ENCODE data around the gene PLCB4.

Gene PLCB4

DNA sequence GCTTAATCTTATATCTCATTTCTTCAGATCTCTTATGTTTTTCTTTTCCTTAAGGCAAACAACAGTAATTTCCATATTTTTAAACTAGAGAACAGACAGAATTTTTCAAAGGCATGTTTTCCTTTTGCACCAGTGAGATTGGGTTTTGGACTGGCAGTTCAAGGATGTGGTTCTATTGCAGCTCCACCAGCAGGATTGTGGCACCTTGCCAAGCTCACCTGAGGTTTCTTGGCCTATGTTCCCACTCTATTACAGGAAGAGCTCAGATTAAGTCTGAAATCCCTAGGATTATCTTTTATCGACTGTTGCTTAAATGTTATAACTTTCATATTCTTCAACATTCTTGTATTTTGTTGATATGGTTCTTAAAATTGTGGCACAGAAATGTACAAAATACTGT is 218.9 kb downstream of the PLCB4 start:
- H3K4me3 ChIP-seq (ENCODE audit: low read depth, low read length): no peak overlapping the region
- TF ChIP-seq, protein P1, sequence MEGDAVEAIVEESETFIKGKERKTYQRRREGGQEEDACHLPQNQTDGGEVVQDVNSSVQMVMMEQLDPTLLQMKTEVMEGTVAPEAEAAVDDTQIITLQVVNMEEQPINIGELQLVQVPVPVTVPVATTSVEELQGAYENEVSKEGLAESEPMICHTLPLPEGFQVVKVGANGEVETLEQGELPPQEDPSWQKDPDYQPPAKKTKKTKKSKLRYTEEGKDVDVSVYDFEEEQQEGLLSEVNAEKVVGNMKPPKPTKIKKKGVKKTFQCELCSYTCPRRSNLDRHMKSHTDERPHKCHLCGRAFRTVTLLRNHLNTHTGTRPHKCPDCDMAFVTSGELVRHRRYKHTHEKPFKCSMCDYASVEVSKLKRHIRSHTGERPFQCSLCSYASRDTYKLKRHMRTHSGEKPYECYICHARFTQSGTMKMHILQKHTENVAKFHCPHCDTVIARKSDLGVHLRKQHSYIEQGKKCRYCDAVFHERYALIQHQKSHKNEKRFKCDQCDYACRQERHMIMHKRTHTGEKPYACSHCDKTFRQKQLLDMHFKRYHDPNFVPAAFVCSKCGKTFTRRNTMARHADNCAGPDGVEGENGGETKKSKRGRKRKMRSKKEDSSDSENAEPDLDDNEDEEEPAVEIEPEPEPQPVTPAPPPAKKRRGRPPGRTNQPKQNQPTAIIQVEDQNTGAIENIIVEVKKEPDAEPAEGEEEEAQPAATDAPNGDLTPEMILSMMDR (IDR thresholded peaks at IDR 0.05; ENCODE audit: low read depth, low read length): no peak

DNA sequence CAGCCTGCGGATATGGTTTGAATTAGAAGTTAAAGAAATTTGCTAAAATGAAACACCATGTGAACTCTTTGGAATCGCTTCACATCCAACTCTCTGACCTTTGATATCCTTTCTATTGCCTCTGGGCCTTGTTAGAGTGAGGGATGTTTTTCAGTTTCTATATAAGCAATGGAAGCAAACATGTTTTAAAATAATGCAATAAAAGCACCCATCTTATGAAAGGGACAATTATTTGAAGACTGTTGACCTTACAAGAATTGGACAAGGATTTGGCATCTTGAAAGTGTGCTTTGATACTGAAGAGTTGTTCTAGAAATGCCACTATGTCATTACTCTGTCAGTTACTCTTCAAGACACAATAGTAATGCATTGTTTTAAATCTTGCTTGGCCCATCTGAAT is 221.4 kb downstream of the PLCB4 start:
- TF ChIP-seq, protein P1 (IDR thresholded peaks at IDR 0.05; ENCODE audit: low read depth, low read length): no peak

DNA sequence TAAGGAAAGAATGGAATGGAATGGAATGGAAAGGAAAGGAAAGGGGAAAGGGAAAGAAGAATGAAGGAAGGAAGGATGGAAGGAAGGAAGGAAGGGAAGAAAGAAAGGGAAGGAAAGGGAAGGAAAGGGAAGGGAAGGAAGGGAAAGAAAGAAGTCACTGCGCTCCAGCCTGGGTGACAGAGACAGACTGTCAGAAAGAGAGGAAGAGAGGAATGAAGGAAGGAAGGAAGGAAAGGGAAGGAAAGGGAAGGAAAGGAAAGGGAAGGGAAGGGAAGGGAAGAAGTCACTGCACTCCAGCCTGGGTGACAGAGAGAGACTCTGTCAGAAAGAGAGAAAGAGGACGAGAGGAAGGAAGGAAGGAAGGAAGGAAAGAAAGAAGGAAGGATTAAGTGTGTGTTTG is 224.3 kb downstream of the PLCB4 start:
- TF ChIP-seq, protein P1 (IDR thresholded peaks at IDR 0.05; ENCODE audit: low read depth, low read length): no peak

More for the DNA sequence above, 221.4 kb downstream of the PLCB4 start:
- H3K4me3 ChIP-seq (ENCODE audit: low read depth, low read length): no peak overlapping the region

DNA sequence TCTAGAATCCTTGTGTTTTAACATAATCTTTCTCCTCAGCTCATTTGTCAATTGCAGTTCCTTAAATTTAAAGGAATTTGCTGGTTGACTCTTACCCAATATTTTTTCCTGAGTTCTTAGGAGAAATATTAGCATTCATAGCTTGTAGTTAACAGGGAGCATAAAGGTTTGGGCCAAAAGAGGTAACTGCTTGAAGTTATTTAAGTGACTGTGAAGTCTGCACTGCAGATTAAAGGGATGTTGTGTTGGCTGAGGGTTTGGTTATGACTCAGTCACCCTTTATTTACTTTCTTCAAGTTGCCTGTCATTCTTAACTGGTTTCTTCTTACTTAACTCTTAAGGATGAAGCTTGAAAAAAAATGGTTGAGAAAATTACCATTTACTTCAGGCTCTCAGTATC is 225.2 kb downstream of the PLCB4 start:
- no peak overlapping the region for H3K4me3 ChIP-seq (ENCODE audit: low read depth, low read length)
- TF ChIP-seq, protein P1 (IDR thresholded peaks at IDR 0.05; ENCODE audit: low read depth, low read length): no peak

More for the DNA sequence above, 224.3 kb downstream of the PLCB4 start:
- H3K4me3 ChIP-seq (ENCODE audit: low read depth, low read length): no peak overlapping the region

DNA sequence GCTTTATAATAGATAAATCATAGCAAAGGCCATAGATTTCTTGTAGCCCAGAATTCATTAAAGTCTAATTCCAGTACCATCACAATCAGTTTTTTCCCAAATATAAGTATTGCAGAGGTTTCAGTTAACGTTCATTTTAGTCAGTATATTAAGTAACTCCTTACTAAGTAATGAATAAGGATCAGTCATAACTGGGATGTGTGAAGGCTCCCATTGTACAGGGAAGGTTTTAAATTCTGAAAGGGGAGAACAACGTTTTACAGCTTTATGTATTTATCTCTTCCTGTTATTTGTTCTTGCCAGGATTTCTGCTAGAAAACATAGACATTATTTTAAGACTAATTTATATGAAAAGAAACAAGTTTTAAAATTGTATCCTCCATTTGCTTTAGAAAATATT is 230.0 kb downstream of the PLCB4 start:
- H3K4me3 ChIP-seq (ENCODE audit: low read depth, low read length): no peak overlapping the region
- TF ChIP-seq, protein P1 (IDR thresholded peaks at IDR 0.05; ENCODE audit: low read depth, low read length): no peak

DNA sequence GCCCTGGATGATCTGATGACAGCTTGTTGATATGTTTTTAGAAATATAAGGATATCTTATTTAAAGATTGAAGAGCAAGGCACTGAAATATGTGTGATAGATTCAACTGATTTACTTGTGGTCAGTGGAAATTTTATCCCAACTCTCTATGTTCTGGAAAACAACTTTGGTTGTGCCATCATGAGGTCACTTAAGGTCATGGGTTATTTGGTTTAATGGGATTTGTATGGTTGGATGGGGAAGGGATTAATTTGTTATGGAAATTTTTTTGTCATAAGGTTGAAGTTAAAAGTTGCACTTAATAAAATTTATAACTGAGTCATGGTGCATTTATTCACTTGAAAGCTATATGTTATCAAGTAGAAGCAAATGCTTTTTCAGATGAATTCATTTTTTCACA is 231.2 kb downstream of the PLCB4 start:
- no peak overlapping the region for H3K4me3 ChIP-seq (ENCODE audit: low read depth, low read length)
- TF ChIP-seq, protein P1 (IDR thresholded peaks at IDR 0.05; ENCODE audit: low read depth, low read length): no peak

DNA sequence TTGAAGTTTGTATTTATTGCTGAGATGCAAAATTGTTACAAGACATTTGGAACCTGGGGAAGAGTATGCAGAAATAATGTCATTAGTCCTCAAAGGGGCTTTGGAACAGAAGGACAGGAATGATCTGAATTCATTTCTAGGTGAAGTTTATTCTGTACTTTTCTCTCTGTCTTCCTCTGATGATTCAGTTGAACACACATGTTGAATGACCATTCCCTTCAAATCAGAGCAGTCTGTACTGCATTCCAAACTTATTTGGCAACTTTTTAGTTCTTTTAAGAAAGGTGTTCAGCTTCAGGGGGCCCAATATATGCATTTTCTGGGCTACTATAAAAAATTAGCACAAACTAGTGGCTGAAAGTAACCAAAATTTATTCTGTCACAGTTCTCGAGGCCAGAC is 231.6 kb downstream of the PLCB4 start:
- TF ChIP-seq, protein P1 (IDR thresholded peaks at IDR 0.05; ENCODE audit: low read depth, low read length): no peak
- H3K4me3 ChIP-seq (ENCODE audit: low read depth, low read length): no peak overlapping the region
